A549 (cell line): ENCODE measurements around the gene AFAP1. TPM values are rescaled to one million over a fixed set of nuclear protein-coding genes. Genes with fewer than 3 reads are reported as not detected.

Source experiments
- ATAC-seq, 2 experiments: fragments of 200-7000 bp in 1 of 2; fragments of >200 bp in 1 of 2; cut with Nextera tagmentation in 1 of 2; cut with Tn5 transposase in 1 of 2; 3 replicates each; pipeline versions ENCODE4 v1.8.0 to v1.9.1; 2018 to 2020; ENCODE audit warnings: mild to moderate bottlenecking in 1 of 2, moderate library complexity in 1 of 2
- CTCF ChIA-PET: fragments of 300-600 bp; sonication (Branson Sonifier 250); formaldehyde crosslinking; extraction: SDS; loops from one replicate; lab custom pipeline; 2021; ENCODE audit warnings: antibody characterized with exemption, inconsistent platforms; lab: Yijun Ruan, JAX
- POLR2A ChIA-PET: fragments of 350-600 bp; formaldehyde crosslinking; extraction: SDS; loops from one replicate; lab custom pipeline; 2021; ENCODE audit warnings: antibody characterized with exemption, inconsistent platforms; lab: Yijun Ruan, JAX
- DNase-seq, 2 experiments: peaks; one replicate each; pipeline versions ENCODE4 v3.0.0 to v3.0.0-alpha.2; 2011 to 2016; ENCODE audit warnings: low read depth in 1 of 2, low spot score in 1 of 2
- FAIRE-seq: peaks from 2 replicates; lab custom pipeline; 2011; peaks lifted over from hg19 to GRCh38; lab: Jason Lieb, UNC
- H3K27ac ChIP-seq, 2 experiments: fragments of >200 bp; sonication (Bioruptor Twin); formaldehyde crosslinking; 3 replicates each; pipeline ENCODE4 v1.5.1; 2016 to 2017
- H3K4me1 ChIP-seq: fragments of >200 bp; sonication (Bioruptor Twin); formaldehyde crosslinking; 3 replicates; pipeline ENCODE4 v1.6.1; 2016
- H3K4me2 ChIP-seq: fragments of >200 bp; sonication (Bioruptor Twin); formaldehyde crosslinking; 3 replicates; pipeline ENCODE4 v1.6.1; 2016
- H3K4me3 ChIP-seq: fragments of >200 bp; sonication (Bioruptor Twin); formaldehyde crosslinking; 3 replicates; pipeline ENCODE4 v1.5.1; 2016
- H3K9me3 ChIP-seq: fragments of >200 bp; sonication (Bioruptor Twin); formaldehyde crosslinking; 3 replicates; pipeline ENCODE4 v1.6.1; 2016
- BHLHE40 ChIP-seq: IDR thresholded peaks from 2 replicates; pipeline ENCODE4 v1.6.1; 2012; ENCODE audit warnings: low read depth, low read length, inconsistent platforms
- CHD2 ChIP-seq: fragments of 150-350 bp; IDR thresholded peaks from 2 replicates; pipeline ENCODE4 v1.6.1; 2014; ENCODE audit warnings: low read length; ENCODE audit not compliant: partially characterized antibody
- CHD4 ChIP-seq: fragments of 200-600 bp; sonication (generic); IDR thresholded peaks from 2 replicates; pipeline ENCODE4 v1.6.1; 2016; ENCODE audit warnings: antibody characterized with exemption, mild to moderate bottlenecking, borderline replicate concordance
- EHMT2 ChIP-seq: fragments of 200-600 bp; sonication (generic); IDR thresholded peaks from 2 replicates; pipeline ENCODE4 v1.6.1; 2016; ENCODE audit warnings: antibody characterized with exemption, low read depth, mild to moderate bottlenecking, moderate library complexity
- EP300 ChIP-seq, 2 experiments: fragments of >200 bp; sonication (Bioruptor Twin); formaldehyde crosslinking; IDR thresholded peaks; 2 replicates in 1 of 2; 3 replicates in 1 of 2; pipeline ENCODE4 v1.6.1; 2016 to 2017
- ESRRA ChIP-seq: fragments of 150-350 bp; IDR thresholded peaks from 2 replicates; pipeline ENCODE4 v1.6.1; 2014; ENCODE audit warnings: mild to moderate bottlenecking, low read length, borderline replicate concordance
- GATA3 ChIP-seq: IDR thresholded peaks from 2 replicates; pipeline ENCODE4 v1.6.1; 2012; ENCODE audit warnings: borderline replicate concordance
- HEYL ChIP-seq: fragments of 250-450 bp; sonication (Bioruptor Pico); IDR thresholded peaks from 2 replicates; pipeline ENCODE4 v1.8.0; 2021; ENCODE audit warnings: mild to moderate bottlenecking, moderate library complexity
- HOXB5 ChIP-seq: fragments of 250-450 bp; sonication (Bioruptor Pico); IDR thresholded peaks from 2 replicates; pipeline ENCODE4 v1.5.0; 2020; ENCODE audit warnings: mild to moderate bottlenecking, moderate library complexity
- JUN ChIP-seq, 2 experiments: fragments of >200 bp; sonication (Bioruptor Twin); formaldehyde crosslinking; IDR thresholded peaks; 2 replicates in 1 of 2; 3 replicates in 1 of 2; pipeline ENCODE4 v1.6.1; 2016 to 2017
- KDM5A ChIP-seq: fragments of 200-600 bp; sonication (generic); IDR thresholded peaks from 2 replicates; pipeline ENCODE4 v1.6.1; 2016; ENCODE audit warnings: antibody characterized with exemption, mild to moderate bottlenecking
- MAFK ChIP-seq: fragments of 450-650 bp; IDR thresholded peaks from 2 replicates; pipeline ENCODE4 v1.6.1; 2014; ENCODE audit not compliant: partially characterized antibody
- MAZ ChIP-seq: fragments of 150-350 bp; IDR thresholded peaks from 2 replicates; pipeline ENCODE4 v1.6.1; 2014; ENCODE audit warnings: antibody characterized with exemption, low read depth, low read length, borderline replicate concordance
- MYC ChIP-seq: IDR thresholded peaks from 2 replicates; pipeline ENCODE4 v1.6.1; 2012; ENCODE audit warnings: mild to moderate bottlenecking, inconsistent platforms, low read length, improper control_type of control experiment, borderline replicate concordance
- NFE2L2 ChIP-seq: fragments of 150-350 bp; conservative IDR thresholded peaks from 2 replicates; pipeline ENCODE4 v1.6.1; 2014; ENCODE audit warnings: low read length
- NPAS2 ChIP-seq: fragments of 250-450 bp; sonication (Bioruptor Pico); IDR thresholded peaks from 2 replicates; pipeline ENCODE4 v1.8.0; 2022; ENCODE audit warnings: mild to moderate bottlenecking, moderate library complexity, borderline replicate concordance
- SREBF2 ChIP-seq: fragments of 450-650 bp; IDR thresholded peaks from 2 replicates; pipeline ENCODE4 v1.6.1; 2014; ENCODE audit warnings: mild to moderate bottlenecking, moderate library complexity
- TFCP2L1 ChIP-seq: fragments of 250-450 bp; sonication (Bioruptor Pico); IDR thresholded peaks from 2 replicates; pipeline ENCODE4 v1.5.0; 2021; ENCODE audit warnings: mild to moderate bottlenecking
- ZC3H11A ChIP-seq: fragments of 450-650 bp; IDR thresholded peaks from 2 replicates; pipeline ENCODE4 v1.6.1; 2014; ENCODE audit warnings: antibody characterized with exemption, mild to moderate bottlenecking
- ZFP36 ChIP-seq: fragments of 450-650 bp; IDR thresholded peaks from 2 replicates; pipeline ENCODE4 v1.6.1; 2014; ENCODE audit warnings: borderline replicate concordance; ENCODE audit not compliant: partially characterized antibody
- ZNF302 ChIP-seq: fragments of 250-450 bp; sonication (Bioruptor Pico); IDR thresholded peaks from 2 replicates; pipeline ENCODE4 v1.9.0; 2021; ENCODE audit warnings: inconsistent platforms, mild to moderate bottlenecking, moderate library complexity
- ZSCAN20 ChIP-seq: fragments of 250-450 bp; sonication (Bioruptor Pico); IDR thresholded peaks from 2 replicates; pipeline ENCODE4 v1.8.0; 2022; ENCODE audit warnings: mild to moderate bottlenecking, moderate library complexity
- WGBS: methylation state at CpG from one replicate; pipeline ENCODE4 v1.1.6; 2017; ENCODE audit errors: missing lambda C conversion rate; 5-methylcytosine and 5-hydroxymethylcytosine counted together
- polyA plus RNA-seq, 4 experiments: library from polyadenylated mRNA; depleted of rRNA in 3 of 4; stranded (reverse); fragments of >200 nt; fragmentation: RNase III in 1 of 4; extraction: RNeasy Plus Mini Kit Qiagen cat#74134 plus additional on column Dnase treatment in 1 of 4; gene quantifications; 2 replicates in 3 of 4; 3 replicates in 1 of 4; pipeline ENCODE4 v1.2.3, GENCODE V29; 2011 to 2017
- TF ChIP-seq, protein P1 (sequence below): IDR thresholded peaks from 2 replicates; pipeline ENCODE4 v1.6.1; 2012; ENCODE audit warnings: low read depth, borderline replicate concordance
- TF ChIP-seq, protein P2 (sequence below): IDR thresholded peaks from 2 replicates; pipeline ENCODE4 v1.6.1; 2012
- TF ChIP-seq, protein P3 (sequence below): IDR thresholded peaks from 2 replicates; pipeline ENCODE4 v1.6.1; 2012
- TF ChIP-seq, protein P4 (sequence below): fragments of 250-450 bp; sonication (Bioruptor Pico); IDR thresholded peaks from 2 replicates; pipeline ENCODE4 v1.5.0; 2020; ENCODE audit warnings: low read depth, mild to moderate bottlenecking, moderate library complexity

AFAP1 gene
- polyA plus RNA-seq, 2 of the 4 experiments (the other 2 are of a cell fraction): 25.4 to 29.6 TPM

DNA sequence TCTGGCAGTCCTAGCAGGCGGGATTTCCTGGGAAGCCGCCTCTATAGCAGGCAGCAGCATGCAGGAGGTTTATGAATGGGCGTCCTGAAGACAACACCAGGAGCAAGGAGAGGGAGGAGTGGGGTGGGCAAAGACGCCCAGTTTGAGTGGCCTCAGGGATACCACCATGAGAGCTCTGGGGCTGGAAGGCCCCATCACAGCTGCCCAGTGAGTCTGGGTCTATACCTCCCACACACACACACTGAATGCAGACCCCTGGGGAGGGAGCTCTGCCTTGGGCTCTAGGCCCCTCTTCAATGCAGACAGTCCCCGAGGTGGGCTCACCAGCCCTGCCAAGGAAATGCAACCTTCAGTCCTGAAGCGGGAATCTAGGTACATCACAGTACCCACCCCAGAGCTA, 98.6 kb downstream of the AFAP1 start:
- no peaks in the 10 kb centered on the region for H3K9me3 ChIP-seq
- FAIRE-seq (no peak), ATAC-seq (no peak), DNase-seq (no peak)
- no peak overlapping the region for H3K4me3 ChIP-seq
- 91% methylated on average over 5 of the region's 6 CpGs for WGBS
- H3K4me2 ChIP-seq: no peak overlapping the region
- TF ChIP-seq, protein P1, sequence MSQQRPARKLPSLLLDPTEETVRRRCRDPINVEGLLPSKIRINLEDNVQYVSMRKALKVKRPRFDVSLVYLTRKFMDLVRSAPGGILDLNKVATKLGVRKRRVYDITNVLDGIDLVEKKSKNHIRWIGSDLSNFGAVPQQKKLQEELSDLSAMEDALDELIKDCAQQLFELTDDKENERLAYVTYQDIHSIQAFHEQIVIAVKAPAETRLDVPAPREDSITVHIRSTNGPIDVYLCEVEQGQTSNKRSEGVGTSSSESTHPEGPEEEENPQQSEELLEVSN: no peak
- TF ChIP-seq NPAS2 (CRISPR knock-in tag): no peak
- TF ChIP-seq HOXB5 (CRISPR knock-in tag): no peak
- no peak for TF ChIP-seq JUN (IDR thresholded peaks at IDR 0.05)
- TF ChIP-seq KDM5A: no peak
- TF ChIP-seq CHD4: no peak
- TF ChIP-seq, protein P2, sequence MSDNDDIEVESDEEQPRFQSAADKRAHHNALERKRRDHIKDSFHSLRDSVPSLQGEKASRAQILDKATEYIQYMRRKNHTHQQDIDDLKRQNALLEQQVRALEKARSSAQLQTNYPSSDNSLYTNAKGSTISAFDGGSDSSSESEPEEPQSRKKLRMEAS: no peak
- TF ChIP-seq ZFP36: no peak
- TF ChIP-seq, protein P3, sequence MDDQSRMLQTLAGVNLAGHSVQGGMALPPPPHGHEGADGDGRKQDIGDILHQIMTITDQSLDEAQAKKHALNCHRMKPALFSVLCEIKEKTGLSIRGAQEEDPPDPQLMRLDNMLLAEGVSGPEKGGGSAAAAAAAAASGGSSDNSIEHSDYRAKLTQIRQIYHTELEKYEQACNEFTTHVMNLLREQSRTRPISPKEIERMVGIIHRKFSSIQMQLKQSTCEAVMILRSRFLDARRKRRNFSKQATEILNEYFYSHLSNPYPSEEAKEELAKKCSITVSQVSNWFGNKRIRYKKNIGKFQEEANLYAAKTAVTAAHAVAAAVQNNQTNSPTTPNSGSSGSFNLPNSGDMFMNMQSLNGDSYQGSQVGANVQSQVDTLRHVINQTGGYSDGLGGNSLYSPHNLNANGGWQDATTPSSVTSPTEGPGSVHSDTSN: no peak
- TF ChIP-seq EHMT2: no peak
- TF ChIP-seq MAZ: no peak
- TF ChIP-seq EP300 (IDR thresholded peaks at IDR 0.05): no peak
- no peak for TF ChIP-seq SREBF2
- no peak for TF ChIP-seq ZSCAN20 (CRISPR knock-in tag)
- TF ChIP-seq TFCP2L1 (CRISPR knock-in tag): no peak
- no peak for TF ChIP-seq NFE2L2
- TF ChIP-seq MYC: no peak
- ChIA-PET CTCF (interaction anchor here (0.6 to 6.2 kb wide), 5 partner anchors 14 to 147 kb away, joined by 3 to 81 read pairs (median 4); no protein-coding TSS in a partner anchor), POLR2A (no interaction called here)
- H3K27ac ChIP-seq: peak overlapping the region; percentile 93 to 94
- peaks cover 78% of the 10 kb centered on the region for H3K4me1 ChIP-seq

DNA sequence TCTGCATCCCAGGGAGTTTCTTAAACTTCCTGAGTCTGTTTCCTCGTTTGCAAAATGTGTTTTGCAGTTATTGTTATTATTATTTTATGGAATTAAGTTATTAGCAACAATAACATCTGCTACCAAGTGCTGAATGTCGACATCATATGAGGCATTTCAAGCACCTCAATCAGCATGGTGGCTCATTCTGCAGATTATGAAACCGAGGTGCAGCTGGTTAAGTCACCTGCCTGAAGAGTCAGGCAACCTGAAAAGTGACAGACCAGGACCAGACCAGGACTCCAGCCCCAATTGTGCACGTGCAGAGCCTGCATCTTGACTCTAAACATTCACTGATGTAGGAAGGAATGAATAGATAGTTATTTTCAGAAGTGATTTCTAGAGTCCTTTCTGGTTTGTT, 99.8 kb downstream of the AFAP1 start:
- peaks cover 66% of the 10 kb centered on the region for H3K4me1 ChIP-seq
- 71% methylated on average over 4 of the region's 4 CpGs for whole genome bisulfite sequencing
- no peak for ATAC-seq
- no peaks in the 10 kb centered on the region for H3K9me3 ChIP-seq
- no peak for DNase-seq
- no peak for FAIRE-seq
- H3K4me3 ChIP-seq: no peak overlapping the region
- H3K4me2 ChIP-seq: no peak overlapping the region
- peak overlapping the region; percentile 2 to 73; a peak in 3 of 6 replicates for H3K27ac ChIP-seq
- ChIA-PET POLR2A (no interaction called here), CTCF (interaction anchor here (0.9 to 2.3 kb wide), 2 partner anchors 21 to 35 kb away, joined by 3 to 6 read pairs; no protein-coding TSS in a partner anchor)
- TF ChIP-seq HEYL (no peak), ZNF302 (CRISPR knock-in tag) (no peak), EP300 (IDR thresholded peaks at IDR 0.05) (no peak), BHLHE40 (no peak)
- TF ChIP-seq, protein P4, sequence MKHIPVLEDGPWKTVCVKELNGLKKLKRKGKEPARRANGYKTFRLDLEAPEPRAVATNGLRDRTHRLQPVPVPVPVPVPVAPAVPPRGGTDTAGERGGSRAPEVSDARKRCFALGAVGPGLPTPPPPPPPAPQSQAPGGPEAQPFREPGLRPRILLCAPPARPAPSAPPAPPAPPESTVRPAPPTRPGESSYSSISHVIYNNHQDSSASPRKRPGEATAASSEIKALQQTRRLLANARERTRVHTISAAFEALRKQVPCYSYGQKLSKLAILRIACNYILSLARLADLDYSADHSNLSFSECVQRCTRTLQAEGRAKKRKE (CRISPR knock-in tag): no peak

DNA sequence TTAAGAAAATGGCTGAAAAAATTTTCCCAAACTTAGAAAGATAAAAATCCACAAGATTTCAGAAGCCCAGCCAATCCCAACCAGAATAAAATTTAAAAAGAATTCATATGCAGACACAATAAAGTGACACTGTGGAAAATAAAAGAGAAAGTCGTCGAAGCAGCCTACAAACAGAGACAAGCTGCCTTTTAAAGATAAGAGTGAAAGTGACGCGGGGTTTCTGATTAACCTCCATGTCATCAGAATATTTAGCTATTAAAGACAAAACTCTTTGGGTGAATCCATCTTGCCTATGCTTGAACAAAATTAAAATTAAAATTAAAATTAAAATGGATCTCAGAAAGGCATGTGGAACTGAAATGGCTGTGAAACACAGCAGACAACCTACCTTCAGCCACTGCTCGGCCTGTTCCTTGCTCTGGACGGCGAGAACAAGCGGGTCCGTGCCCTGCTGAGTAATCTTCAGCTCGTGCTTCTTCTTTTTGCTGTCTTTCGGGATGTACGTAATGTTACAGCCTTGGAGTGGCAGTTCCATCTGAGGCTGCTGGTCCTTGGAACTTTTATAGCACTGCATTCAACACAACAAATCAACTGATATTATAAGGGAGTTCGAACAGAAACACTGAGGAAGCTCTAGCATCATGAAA, 101.4 kb downstream of the AFAP1 start:
- DNase-seq (no peak), FAIRE-seq (no peak), ATAC-seq (no peak)
- H3K27ac ChIP-seq: peak overlapping the region; percentile 43 to 77; a peak in 5 of 6 replicates
- ChIA-PET POLR2A (no interaction called here), CTCF (interaction anchor here (1.0 to 2.3 kb wide), 3 partner anchors 10 to 149 kb away, joined by 3 to 6 read pairs (median 5); no protein-coding TSS in a partner anchor)
- peaks cover 50% of the 10 kb centered on the region for H3K4me1 ChIP-seq
- H3K4me2 ChIP-seq: 0 out of 3 replicates have a peak overlapping the region, but pooled peaks have one; percentile 10
- H3K9me3 ChIP-seq: no peaks in the 10 kb centered on the region
- TF ChIP-seq ESRRA (no peak), MAFK (no peak), GATA3 (no peak), MYC (no peak), CHD2 (no peak), NFE2L2 (no peak), BHLHE40 (no peak), ZC3H11A (no peak)
- no peak overlapping the region for H3K4me3 ChIP-seq
- WGBS: 93% methylated on average over 13 of the region's 13 CpGs
